ENCODE data around the gene CFAP221.

- TF ChIP-seq GATA2 (IDR thresholded peaks at IDR 0.05; ENCODE audit: low read depth, low read length) (no peak), GATA3 (IDR thresholded peaks at IDR 0.05; ENCODE audit: low read depth, low read length) (no peak)
Measured at GRCh38 chr2:119550856-119551255, 6.6 kb downstream of the CFAP221 start.

Data from SH-SY5Y (cell line).